GM12874 (cell line): ENCODE results near the gene HGFAC.

Experiments used
- TF ChIP-seq, protein P1 (sequence below): IDR thresholded peaks from 2 replicates; pipeline ENCODE4 v1.5.1; 2011; ENCODE audit warnings: low read depth, mild to moderate bottlenecking, control low read depth, low read length, moderate library complexity; ENCODE audit not compliant: insufficient read depth

HGFAC gene

DNA sequence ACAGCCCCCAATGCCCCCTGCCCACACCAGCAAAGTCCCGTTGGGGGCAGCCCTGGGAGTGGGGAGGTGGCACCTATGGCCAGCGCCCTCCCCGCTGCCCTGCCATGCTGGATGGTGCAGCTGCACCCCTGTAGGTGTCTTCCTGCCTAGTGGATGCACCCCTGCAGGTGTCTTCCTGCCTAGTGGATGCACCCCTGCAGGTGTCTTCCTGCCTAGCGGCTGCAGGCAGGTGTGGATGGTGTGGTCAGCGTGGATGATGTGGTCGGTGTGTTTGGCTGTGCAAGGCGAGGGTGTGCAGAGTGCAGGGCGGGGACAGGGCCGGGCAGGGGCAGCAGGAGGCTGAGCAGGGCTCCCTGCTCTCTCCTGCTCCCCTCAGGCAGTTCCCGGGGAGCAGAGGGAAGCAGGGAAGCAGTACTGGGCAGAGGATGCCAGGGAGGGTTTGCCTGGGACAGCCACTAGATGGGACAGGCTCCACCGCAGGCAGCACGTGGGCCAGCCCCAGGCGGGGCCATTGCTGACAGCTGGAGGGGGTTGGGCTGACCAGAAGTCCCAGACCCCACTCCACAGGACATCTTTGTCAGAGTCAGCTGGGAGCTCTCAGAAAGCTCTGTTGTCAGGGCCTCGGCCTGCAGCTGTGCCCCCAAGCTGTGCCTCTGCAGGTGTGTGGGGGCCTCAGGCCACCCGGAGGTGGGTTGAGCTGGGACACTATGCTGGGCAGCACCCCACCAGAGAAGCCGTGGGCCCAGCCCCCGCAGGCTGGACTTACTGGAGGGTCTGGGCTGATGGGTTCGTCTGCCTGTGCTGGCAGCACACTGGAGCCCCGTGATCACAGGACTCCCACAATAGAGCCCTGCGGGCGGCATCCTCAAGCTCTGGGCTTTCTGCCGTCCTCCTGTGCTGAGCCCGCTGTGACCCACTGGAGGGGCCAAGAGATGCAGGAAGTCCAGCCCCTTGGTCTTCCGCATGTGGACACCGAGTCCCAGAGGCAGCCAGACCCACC is 45.1 kb downstream of the HGFAC start:
- TF ChIP-seq, protein P1, sequence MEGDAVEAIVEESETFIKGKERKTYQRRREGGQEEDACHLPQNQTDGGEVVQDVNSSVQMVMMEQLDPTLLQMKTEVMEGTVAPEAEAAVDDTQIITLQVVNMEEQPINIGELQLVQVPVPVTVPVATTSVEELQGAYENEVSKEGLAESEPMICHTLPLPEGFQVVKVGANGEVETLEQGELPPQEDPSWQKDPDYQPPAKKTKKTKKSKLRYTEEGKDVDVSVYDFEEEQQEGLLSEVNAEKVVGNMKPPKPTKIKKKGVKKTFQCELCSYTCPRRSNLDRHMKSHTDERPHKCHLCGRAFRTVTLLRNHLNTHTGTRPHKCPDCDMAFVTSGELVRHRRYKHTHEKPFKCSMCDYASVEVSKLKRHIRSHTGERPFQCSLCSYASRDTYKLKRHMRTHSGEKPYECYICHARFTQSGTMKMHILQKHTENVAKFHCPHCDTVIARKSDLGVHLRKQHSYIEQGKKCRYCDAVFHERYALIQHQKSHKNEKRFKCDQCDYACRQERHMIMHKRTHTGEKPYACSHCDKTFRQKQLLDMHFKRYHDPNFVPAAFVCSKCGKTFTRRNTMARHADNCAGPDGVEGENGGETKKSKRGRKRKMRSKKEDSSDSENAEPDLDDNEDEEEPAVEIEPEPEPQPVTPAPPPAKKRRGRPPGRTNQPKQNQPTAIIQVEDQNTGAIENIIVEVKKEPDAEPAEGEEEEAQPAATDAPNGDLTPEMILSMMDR, result no peak

DNA sequence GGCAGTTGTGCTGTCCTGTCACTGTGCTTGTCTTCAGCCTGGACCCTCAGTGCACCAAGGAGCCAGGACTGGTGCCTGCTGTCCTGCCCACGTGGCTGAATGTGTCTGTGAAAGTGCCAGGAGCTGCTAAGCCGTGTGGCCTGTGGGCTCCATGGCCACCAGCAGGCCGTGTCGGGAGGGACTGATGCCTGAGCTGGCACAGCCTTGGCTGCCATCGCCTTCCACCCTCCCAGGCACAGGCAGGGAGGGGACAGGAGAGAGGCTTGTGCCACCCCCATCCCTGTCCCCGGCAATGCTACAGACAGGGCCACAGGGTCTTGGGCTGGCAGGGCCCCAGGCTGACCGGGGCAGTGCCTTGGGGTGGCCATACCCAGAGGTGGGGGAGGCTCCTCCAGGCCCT is 46.1 kb downstream of the HGFAC start:
- TF ChIP-seq, protein P1, result no peak

DNA sequence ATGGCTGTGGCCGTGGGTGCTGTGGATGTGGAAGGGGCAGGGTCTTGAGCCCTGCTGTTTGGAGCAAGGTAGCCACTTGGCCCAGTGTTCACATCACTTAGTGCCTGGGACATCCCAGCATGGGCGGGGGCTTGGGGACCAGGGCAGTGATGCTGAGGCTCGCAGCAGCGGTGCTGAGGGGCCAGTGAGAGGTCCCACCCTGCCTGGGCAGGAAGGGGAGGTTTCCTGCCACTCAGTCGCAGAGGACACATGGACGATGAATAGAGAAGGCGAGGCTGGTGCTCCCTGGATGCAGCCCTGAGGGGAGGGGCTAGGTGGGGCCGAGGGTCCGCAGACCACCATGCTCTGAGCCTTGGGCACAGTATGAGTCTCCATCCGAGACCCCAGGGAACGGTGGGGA is 47.1 kb downstream of the HGFAC start:
- TF ChIP-seq, protein P1, result no peak

DNA sequence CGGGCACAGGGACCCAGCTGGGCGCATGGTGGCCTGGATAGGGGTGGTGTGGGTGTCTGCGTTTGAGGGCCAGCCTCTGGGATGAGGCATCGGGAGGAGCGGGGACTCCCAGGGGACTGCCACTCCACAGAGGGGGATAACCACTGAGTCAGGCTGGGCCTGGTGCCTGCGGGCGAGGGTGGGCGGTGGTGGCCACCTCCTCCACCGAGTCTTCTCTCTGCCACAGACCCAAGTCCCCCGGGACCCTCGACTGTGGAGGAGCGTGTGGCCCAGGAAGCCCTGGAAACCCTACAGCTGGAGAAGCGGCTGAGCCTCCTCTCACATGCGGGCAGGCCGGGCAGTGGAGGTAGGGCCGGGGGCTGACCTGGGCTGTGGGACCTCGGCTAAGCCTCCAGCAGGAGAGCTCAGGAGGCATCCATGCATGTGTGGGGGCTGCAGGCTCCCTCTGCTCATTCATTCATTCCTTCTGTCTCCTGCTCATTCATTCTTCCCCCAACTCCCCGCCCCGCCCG is 47.7 kb downstream of the HGFAC start:
- TF ChIP-seq, protein P1, result no peak

DNA sequence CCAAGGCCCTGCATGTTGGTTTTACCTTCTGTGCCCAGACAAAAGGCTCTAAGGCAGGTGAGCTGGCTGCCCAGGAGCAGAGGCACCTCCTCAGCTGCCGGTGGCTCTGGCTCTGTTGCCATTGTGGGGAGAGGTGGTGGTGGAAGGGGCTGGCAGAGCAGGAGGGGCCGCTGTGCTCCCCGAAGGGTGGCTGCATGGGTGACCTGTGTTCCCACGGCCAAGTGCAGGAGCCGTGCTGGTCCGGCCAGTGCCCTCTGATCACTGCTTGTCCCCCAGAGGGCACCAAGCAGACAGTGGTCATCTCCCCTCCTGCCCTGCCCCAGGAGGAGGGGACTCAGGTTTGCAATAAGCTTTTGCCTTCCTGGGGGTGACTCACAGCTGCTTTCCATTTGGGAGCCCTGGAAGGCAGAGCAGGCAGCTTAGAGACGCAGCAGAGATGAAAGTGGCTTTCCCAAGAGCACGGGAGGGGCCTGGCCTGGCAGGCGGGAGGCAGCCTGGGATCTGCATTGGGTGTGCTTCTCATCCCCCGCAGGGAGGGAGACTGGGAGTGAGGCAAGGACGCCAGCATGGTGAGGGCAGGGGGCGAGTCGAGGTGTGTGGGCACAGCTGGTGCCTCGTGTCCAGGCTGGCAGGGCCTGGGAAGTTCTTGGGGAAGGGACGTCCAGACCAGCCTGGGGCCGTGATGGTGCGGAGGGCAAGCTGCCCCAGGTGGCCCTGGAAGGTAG is 50.1 kb downstream of the HGFAC start:
- TF ChIP-seq, protein P1, result no peak

DNA sequence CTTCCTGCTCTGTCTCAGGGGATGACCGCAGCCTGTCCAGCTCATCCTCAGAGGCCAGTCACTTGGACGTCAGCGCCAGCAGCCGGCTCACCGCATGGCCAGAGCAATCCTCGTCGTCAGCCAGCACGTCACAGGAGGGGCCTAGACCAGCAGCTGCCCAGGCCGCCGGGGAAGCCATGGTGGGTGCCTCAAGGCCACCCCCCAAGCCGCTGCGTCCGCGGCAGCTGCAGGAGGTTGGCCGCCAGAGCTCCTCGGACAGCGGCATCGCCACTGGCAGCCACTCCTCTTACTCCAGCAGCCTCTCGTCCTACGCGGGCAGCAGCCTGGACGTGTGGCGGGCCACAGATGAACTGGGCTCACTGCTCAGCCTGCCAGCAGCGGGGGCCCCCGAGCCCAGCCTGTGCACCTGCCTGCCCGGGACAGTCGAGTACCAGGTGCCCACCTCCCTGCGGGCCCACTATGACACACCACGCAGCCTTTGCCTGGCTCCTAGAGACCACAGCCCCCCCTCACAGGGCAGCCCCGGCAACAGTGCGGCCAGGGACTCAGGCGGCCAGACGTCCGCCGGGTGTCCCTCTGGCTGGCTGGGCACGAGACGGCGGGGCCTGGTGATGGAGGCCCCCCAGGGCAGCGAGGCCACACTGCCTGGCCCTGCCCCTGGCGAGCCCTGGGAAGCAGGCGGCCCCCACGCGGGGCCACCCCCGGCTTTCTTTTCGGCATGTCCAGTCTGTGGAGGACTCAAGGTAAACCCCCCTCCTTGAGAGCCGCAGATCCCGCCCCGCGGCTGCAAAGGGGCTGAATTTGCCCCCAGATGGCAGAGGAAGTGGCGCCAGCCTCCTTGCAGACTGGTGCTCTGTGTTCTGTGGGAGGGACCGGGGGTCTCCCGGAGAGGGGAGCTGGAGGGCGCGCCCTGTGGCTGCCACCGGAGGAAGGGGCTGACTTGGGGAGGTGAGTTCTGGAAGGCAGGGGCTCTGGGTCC is 51.3 kb downstream of the HGFAC start:
- TF ChIP-seq, protein P1, result no peak
